K562 (cell line): Measurements from ENCODE around the gene ATP12A. TPM values are rescaled to one million over a fixed set of nuclear protein-coding genes. Genes with fewer than 3 reads are reported as not detected.

Experiments
- HNRNPUL1 ChIP-seq: fragments of 200-400 bp; formaldehyde crosslinking; IDR thresholded peaks from 2 replicates; pipeline ENCODE4 v1.6.1; 2017; ENCODE audit warnings: low read length
- LEF1 ChIP-seq: fragments of 450-650 bp; IDR thresholded peaks from 2 replicates; pipeline ENCODE4 v1.6.1; 2016; ENCODE audit warnings: mild to moderate bottlenecking
- MTA1 ChIP-seq: fragments of 450-650 bp; IDR thresholded peaks from 2 replicates; pipeline ENCODE4 v1.6.1; 2017; ENCODE audit warnings: borderline replicate concordance
- RBM15 ChIP-seq: fragments of 200-400 bp; formaldehyde crosslinking; IDR thresholded peaks from 2 replicates; pipeline ENCODE4 v1.6.1; 2018; ENCODE audit warnings: mild to moderate bottlenecking, low read length, moderate library complexity; ENCODE audit not compliant: insufficient read depth
- SAFB2 ChIP-seq: fragments of 200-400 bp; formaldehyde crosslinking; IDR thresholded peaks from 2 replicates; pipeline ENCODE4 v1.6.1; 2018; ENCODE audit warnings: borderline replicate concordance, low read length, low read depth, moderate library complexity; ENCODE audit not compliant: severe bottlenecking
- ZNF274 ChIP-seq: IDR thresholded peaks from 2 replicates; pipeline ENCODE4 v1.6.1; 2011; ENCODE audit warnings: low read depth, mild to moderate bottlenecking, low read length, moderate library complexity, borderline replicate concordance
- ZNF77 ChIP-seq: fragments of 250-450 bp; sonication (Bioruptor Pico); IDR thresholded peaks from 2 replicates; pipeline ENCODE4 v1.5.0; 2020
- polyA plus RNA-seq, 8 experiments: library from polyadenylated mRNA; depleted of rRNA in 4 of 8; stranded (reverse) in 5 of 8; unstranded in 3 of 8; fragments of >200 nt; fragmentation: Nextera tagmentation in 2 of 8; fragmentation: Illumina TruSeq in 1 of 8; extraction: Ambion mirVana in 2 of 8; extraction: Trizol in 1 of 8; gene quantifications; 2 replicates each; pipeline versions ENCODE4 v1.2.1 to v1.2.3, GENCODE V29; 2011 to 2014; ENCODE audit warnings: inconsistent platforms in 1 of 8, missing spikeins in 1 of 8
- total RNA-seq, 7 experiments: library from RNA; depleted of rRNA in 6 of 7; stranded (reverse); fragments of >200 nt in 6 of 7; fragmentation: Illumina TruSeq in 2 of 7; extraction: Trizol in 2 of 7; gene quantifications; 2 replicates each; pipeline versions ENCODE4 v1.2.1 to v1.2.3, GENCODE V29; 2011 to 2021; ENCODE audit warnings: low replicate concordance in 1 of 7
- TF ChIP-seq, protein P1 (sequence below): sonication (generic); formaldehyde crosslinking; IDR thresholded peaks from 2 replicates; pipeline ENCODE4 v1.8.1; 2023; ENCODE audit warnings: mild to moderate bottlenecking, missing genetic modification reagents
- TF ChIP-seq, protein P2 (sequence below): fragments of 250-450 bp; sonication (Bioruptor Pico); IDR thresholded peaks from 2 replicates; pipeline ENCODE4 v1.8.0; 2021; ENCODE audit warnings: moderate library complexity, mild to moderate bottlenecking, inconsistent platforms

Gene ATP12A
- total and polyA plus RNA-seq, 9 of the 15 experiments (the other 6 are each of a cell fraction or from before 2014, with no cell fraction given) = not detected

DNA sequence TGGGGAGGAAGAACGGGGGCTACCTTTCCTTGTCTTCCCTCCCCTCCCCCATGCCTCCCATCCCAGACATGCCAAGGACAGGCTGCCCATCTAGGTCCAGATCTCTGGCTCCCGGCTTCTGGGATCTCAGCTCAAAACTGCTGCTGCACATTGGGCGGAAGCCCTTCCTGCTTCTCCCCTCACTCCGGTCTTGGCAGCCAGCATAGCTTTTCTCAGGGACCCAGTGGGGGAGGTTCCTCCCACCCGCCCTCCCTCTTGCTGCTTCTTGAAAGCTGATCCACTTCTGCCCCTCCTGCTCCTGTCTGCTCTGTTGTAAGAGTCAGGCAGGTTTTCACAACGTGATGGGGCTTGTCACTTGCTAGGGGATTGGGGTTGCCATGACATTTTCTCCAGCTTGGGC is 62.1 kb downstream of the ATP12A start (continued):
- TF ChIP-seq, protein P1, sequence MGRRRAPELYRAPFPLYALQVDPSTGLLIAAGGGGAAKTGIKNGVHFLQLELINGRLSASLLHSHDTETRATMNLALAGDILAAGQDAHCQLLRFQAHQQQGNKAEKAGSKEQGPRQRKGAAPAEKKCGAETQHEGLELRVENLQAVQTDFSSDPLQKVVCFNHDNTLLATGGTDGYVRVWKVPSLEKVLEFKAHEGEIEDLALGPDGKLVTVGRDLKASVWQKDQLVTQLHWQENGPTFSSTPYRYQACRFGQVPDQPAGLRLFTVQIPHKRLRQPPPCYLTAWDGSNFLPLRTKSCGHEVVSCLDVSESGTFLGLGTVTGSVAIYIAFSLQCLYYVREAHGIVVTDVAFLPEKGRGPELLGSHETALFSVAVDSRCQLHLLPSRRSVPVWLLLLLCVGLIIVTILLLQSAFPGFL (CRISPR knock-in tag) = no peak
- TF ChIP-seq, protein P2, sequence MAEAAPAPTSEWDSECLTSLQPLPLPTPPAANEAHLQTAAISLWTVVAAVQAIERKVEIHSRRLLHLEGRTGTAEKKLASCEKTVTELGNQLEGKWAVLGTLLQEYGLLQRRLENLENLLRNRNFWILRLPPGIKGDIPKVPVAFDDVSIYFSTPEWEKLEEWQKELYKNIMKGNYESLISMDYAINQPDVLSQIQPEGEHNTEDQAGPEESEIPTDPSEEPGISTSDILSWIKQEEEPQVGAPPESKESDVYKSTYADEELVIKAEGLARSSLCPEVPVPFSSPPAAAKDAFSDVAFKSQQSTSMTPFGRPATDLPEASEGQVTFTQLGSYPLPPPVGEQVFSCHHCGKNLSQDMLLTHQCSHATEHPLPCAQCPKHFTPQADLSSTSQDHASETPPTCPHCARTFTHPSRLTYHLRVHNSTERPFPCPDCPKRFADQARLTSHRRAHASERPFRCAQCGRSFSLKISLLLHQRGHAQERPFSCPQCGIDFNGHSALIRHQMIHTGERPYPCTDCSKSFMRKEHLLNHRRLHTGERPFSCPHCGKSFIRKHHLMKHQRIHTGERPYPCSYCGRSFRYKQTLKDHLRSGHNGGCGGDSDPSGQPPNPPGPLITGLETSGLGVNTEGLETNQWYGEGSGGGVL (CRISPR knock-in tag) = no peak
- TF ChIP-seq ZNF274 = no peak
- no peak for TF ChIP-seq MTA1
- TF ChIP-seq SAFB2 = no peak
- TF ChIP-seq RBM15 = no peak
- TF ChIP-seq ZNF77 = no peak
- no peak for TF ChIP-seq HNRNPUL1
- TF ChIP-seq LEF1 = no peak
